Neural progenitor cell (in vitro differentiated cells): ENCODE data around the gene ITGA1. TPM values are rescaled to one million over a fixed set of nuclear protein-coding genes. Genes with fewer than 3 reads are reported as not detected.

Experiments used
- DNase-seq: peaks from one replicate; pipeline ENCODE4 v3.0.0-alpha.2; 2016; ENCODE audit warnings: low spot score
- H2AFZ ChIP-seq: fragments of 200-600 bp; sonication (generic); replicated peaks from 2 replicates; pipeline ENCODE4 v1.6.1; 2016; ENCODE audit warnings: antibody characterized with exemption
- H3F3A ChIP-seq: fragments of 200-600 bp; sonication (generic); 2 replicates; pipeline ENCODE4 v1.6.1; 2016; ENCODE audit warnings: antibody characterized with exemption, low read depth
- H3K27ac ChIP-seq: fragments of 200-600 bp; sonication (generic); 2 replicates; pipeline ENCODE4 v1.5.1; 2016; ENCODE audit warnings: mild to moderate bottlenecking
- H3K27me3 ChIP-seq: fragments of 200-600 bp; sonication (generic); 2 replicates; pipeline ENCODE4 v1.6.1; 2016; ENCODE audit warnings: mild to moderate bottlenecking, moderate library complexity
- H3K36me3 ChIP-seq: fragments of 200-600 bp; sonication (generic); 2 replicates; pipeline ENCODE4 v1.5.1; 2016
- H3K4me1 ChIP-seq: fragments of 200-600 bp; sonication (generic); 2 replicates; pipeline ENCODE4 v1.6.1; 2016; ENCODE audit warnings: mixed run types
- H3K4me2 ChIP-seq: fragments of 200-600 bp; sonication (generic); 2 replicates; pipeline ENCODE4 v1.6.1; 2016
- H3K4me3 ChIP-seq: fragments of 200-600 bp; sonication (generic); 2 replicates; pipeline ENCODE4 v1.5.1; 2016
- H3K79me2 ChIP-seq: fragments of 200-600 bp; sonication (generic); 2 replicates; pipeline ENCODE4 v1.6.1; 2016; ENCODE audit warnings: low read depth
- H3K9ac ChIP-seq: fragments of 200-600 bp; sonication (generic); 2 replicates; pipeline ENCODE4 v1.6.1; 2016
- H3K9me3 ChIP-seq: fragments of 200-600 bp; sonication (generic); 2 replicates; pipeline ENCODE4 v1.5.1; 2016; ENCODE audit warnings: low read depth
- H4K20me1 ChIP-seq: fragments of 200-600 bp; sonication (generic); 2 replicates; pipeline ENCODE4 v1.6.1; 2016; ENCODE audit warnings: low read depth
- H3K27ac Mint-ChIP-seq: 3 replicates; pipeline ENCODE4 v1.8.0; 2021; ENCODE audit warnings: mixed read lengths
- H3K27me3 Mint-ChIP-seq: 2 replicates; pipeline ENCODE4 v1.8.0; 2022; ENCODE audit warnings: low read depth, mild to moderate bottlenecking, inconsistent platforms, moderate library complexity, mixed read lengths; ENCODE audit not compliant: insufficient read depth
- H3K36me3 Mint-ChIP-seq: 3 replicates; pipeline ENCODE4 v1.8.0; 2021; ENCODE audit warnings: mixed read lengths
- H3K4me1 Mint-ChIP-seq: 3 replicates; pipeline ENCODE4 v1.8.0; 2021; ENCODE audit warnings: mixed read lengths
- H3K4me3 Mint-ChIP-seq: 3 replicates; pipeline ENCODE4 v1.8.0; 2021; ENCODE audit warnings: mild to moderate bottlenecking, moderate library complexity, mixed read lengths
- H3K9me3 Mint-ChIP-seq: 3 replicates; pipeline ENCODE4 v1.8.0; 2020; ENCODE audit warnings: mixed read lengths
- CTCF ChIP-seq: fragments of 200-600 bp; sonication (generic); IDR thresholded peaks from 2 replicates; pipeline ENCODE4 v1.5.1; 2017; ENCODE audit warnings: antibody characterized with exemption, mild to moderate bottlenecking
- EZH2 ChIP-seq: fragments of 200-600 bp; sonication (generic); IDR thresholded peaks from 2 replicates; pipeline ENCODE4 v1.6.1; 2017; ENCODE audit warnings: antibody characterized with exemption, mild to moderate bottlenecking, moderate library complexity
- EZH2phosphoT487 ChIP-seq: fragments of 200-600 bp; sonication (generic); IDR thresholded peaks from 2 replicates; pipeline ENCODE4 v1.6.1; 2017; ENCODE audit warnings: antibody characterized with exemption
- total RNA-seq: library from RNA; depleted of rRNA; stranded (reverse); fragments of >200 nt; gene quantifications from 2 replicates; pipeline ENCODE4 v1.2.3, GENCODE V29; 2015; ENCODE audit warnings: low replicate concordance

ITGA1 gene
- total RNA-seq, 1 donor from 2014 or later: 2.2 TPM

GRCh38 chr5:52837591-52838001, 49.9 kb downstream of the ITGA1 start:
- Mint-ChIP-seq H3K27ac (peak overlapping the region; percentile 17), H3K27me3 (no peaks in the 10 kb centered on the region), H3K36me3 (no peaks in the 10 kb centered on the region), H3K9me3 (no peaks in the 10 kb centered on the region), H3K4me1 (peaks cover 31% of the 10 kb centered on the region), H3K4me3 (no peak overlapping the region)
- DNase-seq: no peak
- Histone ChIP-seq H3K36me3 (no peaks in the 10 kb centered on the region), H3K27me3 (no peaks in the 10 kb centered on the region), H3K9me3 (no peaks in the 10 kb centered on the region), H3K9ac (no peak overlapping the region), H3K4me3 (no peak overlapping the region), H3F3A (no peaks in the 10 kb centered on the region), H4K20me1 (no peaks in the 10 kb centered on the region), H3K79me2 (no peaks in the 10 kb centered on the region), H3K27ac (no peak overlapping the region), H3K4me1 (peaks cover 13% of the 10 kb centered on the region), H3K4me2 (no peak overlapping the region), H2AFZ (no peak overlapping the region)
- TF ChIP-seq EZH2 (no peak), CTCF (no peak), EZH2phosphoT487 (no peak)

GRCh38 chr5:52838326-52839015, 50.8 kb downstream of the ITGA1 start:
- no peak for TF ChIP-seq EZH2
- no peak for TF ChIP-seq EZH2phosphoT487
- no peak for TF ChIP-seq CTCF
- Mint-ChIP-seq H3K4me1 (peaks cover 31% of the 10 kb centered on the region), H3K27ac (no peak overlapping the region), H3K4me3 (no peak overlapping the region), H3K27me3 (no peaks in the 10 kb centered on the region), H3K9me3 (no peaks in the 10 kb centered on the region), H3K36me3 (no peaks in the 10 kb centered on the region)
- no peaks in the 10 kb centered on the region for H4K20me1 ChIP-seq
- no peak for DNase-seq
- H3K4me2 ChIP-seq: no peak overlapping the region
- H3K4me3 ChIP-seq: no peak overlapping the region
- H3K4me1 ChIP-seq: peaks cover 13% of the 10 kb centered on the region
- no peaks in the 10 kb centered on the region for H3K27me3 ChIP-seq
- no peaks in the 10 kb centered on the region for H3K9me3 ChIP-seq
- H3K27ac ChIP-seq: no peak overlapping the region
- no peaks in the 10 kb centered on the region for H3K36me3 ChIP-seq
- H2AFZ ChIP-seq: no peak overlapping the region
- H3F3A ChIP-seq: no peaks in the 10 kb centered on the region
- no peaks in the 10 kb centered on the region for H3K79me2 ChIP-seq
- no peak overlapping the region for H3K9ac ChIP-seq

GRCh38 chr5:52839285-52839684, 51.6 kb downstream of the ITGA1 start:
- H3K4me1 Mint-ChIP-seq: peaks cover 31% of the 10 kb centered on the region
- Histone ChIP-seq H3K4me2 (no peak overlapping the region), H3K9me3 (no peaks in the 10 kb centered on the region), H3K27me3 (no peaks in the 10 kb centered on the region), H4K20me1 (no peaks in the 10 kb centered on the region), H3K4me3 (no peak overlapping the region), H3F3A (no peaks in the 10 kb centered on the region), H2AFZ (no peak overlapping the region), H3K79me2 (no peaks in the 10 kb centered on the region), H3K27ac (no peak overlapping the region), H3K36me3 (no peaks in the 10 kb centered on the region), H3K4me1 (peaks cover 13% of the 10 kb centered on the region), H3K9ac (no peak overlapping the region)
- no peaks in the 10 kb centered on the region for H3K36me3 Mint-ChIP-seq
- no peak for TF ChIP-seq EZH2phosphoT487
- TF ChIP-seq EZH2: no peak
- TF ChIP-seq CTCF: no peak
- H3K9me3 Mint-ChIP-seq: no peaks in the 10 kb centered on the region
- H3K4me3 Mint-ChIP-seq: no peak overlapping the region
- H3K27me3 Mint-ChIP-seq: no peaks in the 10 kb centered on the region
- no peak for DNase-seq
- no peak overlapping the region for H3K27ac Mint-ChIP-seq
